Keratinocyte (primary cell): ENCODE data around the gene STARD10. TPM values are rescaled to one million over a fixed set of nuclear protein-coding genes. Genes with fewer than 3 reads are reported as not detected.

Experiments
- DNase-seq: peaks from one replicate; pipeline ENCODE4 v3.0.0-alpha.2; 2011; ENCODE audit warnings: low read depth, missing footprints, low spot score
- FAIRE-seq: peaks from 2 replicates; lab custom pipeline; 2011; peaks lifted over from hg19 to GRCh38; lab: Jason Lieb, UNC
- H2AFZ ChIP-seq: 2 replicates; pipeline ENCODE4 v1.6.0; 2012; ENCODE audit warnings: low read length, control low read depth, inconsistent platforms; ENCODE audit not compliant: control insufficient read depth
- H3K27ac ChIP-seq: 2 replicates; pipeline ENCODE4 v1.5.1; 2011; ENCODE audit warnings: low read length; ENCODE audit not compliant: control insufficient read depth, insufficient read depth
- H3K27me3 ChIP-seq: 3 replicates; pipeline ENCODE4 v1.6.0; 2011; ENCODE audit warnings: low read length; ENCODE audit not compliant: control insufficient read depth, insufficient read depth; ENCODE audit errors: extremely low read depth
- H3K36me3 ChIP-seq, 2 experiments: 2 replicates in 1 of 2; 3 replicates in 1 of 2; pipeline ENCODE4 v1.5.1; 2011; ENCODE audit warnings: low read length in 2 of 2, mild to moderate bottlenecking in 1 of 2; ENCODE audit not compliant: control insufficient read depth in 2 of 2, insufficient read depth in 2 of 2; ENCODE audit errors: extremely low read depth in 1 of 2
- H3K4me1 ChIP-seq: 3 replicates; pipeline ENCODE4 v1.5.1; 2011; ENCODE audit warnings: low read length; ENCODE audit not compliant: control insufficient read depth, insufficient read depth; ENCODE audit errors: extremely low read depth
- H3K4me2 ChIP-seq: 3 replicates; pipeline ENCODE4 v1.6.0; 2011; ENCODE audit warnings: low read depth, low read length; ENCODE audit not compliant: control insufficient read depth, insufficient read depth; ENCODE audit errors: extremely low read depth
- H3K4me3 ChIP-seq, 3 experiments: fragments of 200-600 bp in 1 of 3; sonication (generic) in 1 of 3; 2 replicates in 2 of 3; 3 replicates in 1 of 3; pipeline ENCODE4 v1.5.1; 2011 to 2016; ENCODE audit warnings: low read length in 3 of 3, mild to moderate bottlenecking in 3 of 3, control low read depth in 2 of 3, inconsistent platforms in 1 of 3, low read depth in 1 of 3, mixed read lengths in 1 of 3, mixed run types in 1 of 3, moderate library complexity in 1 of 3; ENCODE audit not compliant: control insufficient read depth in 2 of 3, insufficient read depth in 2 of 3; ENCODE audit errors: extremely low read depth in 1 of 3
- H3K79me2 ChIP-seq: 2 replicates; pipeline ENCODE4 v1.6.0; 2012; ENCODE audit warnings: low read length; ENCODE audit not compliant: control insufficient read depth, insufficient read depth
- H3K9ac ChIP-seq: 3 replicates; pipeline ENCODE4 v1.6.0; 2011; ENCODE audit warnings: low read length; ENCODE audit not compliant: control insufficient read depth, insufficient read depth; ENCODE audit errors: extremely low read depth
- H3K9me1 ChIP-seq: 3 replicates; pipeline ENCODE4 v1.6.0; 2011; ENCODE audit warnings: low read length; ENCODE audit not compliant: control insufficient read depth, insufficient read depth; ENCODE audit errors: extremely low read depth
- H3K9me3 ChIP-seq: 2 replicates; pipeline ENCODE4 v1.5.1; 2012; ENCODE audit warnings: low read depth, low read length; ENCODE audit not compliant: control insufficient read depth
- H4K20me1 ChIP-seq: 3 replicates; pipeline ENCODE4 v1.6.0; 2011; ENCODE audit warnings: low read length; ENCODE audit not compliant: control insufficient read depth, insufficient read depth; ENCODE audit errors: extremely low read depth
- CTCF ChIP-seq, 3 experiments: IDR thresholded peaks in 1 of 3; conservative IDR thresholded peaks in 1 of 3; optimal IDR thresholded peaks in 1 of 3; 2 replicates in 2 of 3; 3 replicates in 1 of 3; pipeline versions ENCODE3 to v1.5.1; 2011; ENCODE audit warnings: low read length in 3 of 3, mild to moderate bottlenecking in 3 of 3, moderate library complexity in 2 of 3, control low read depth in 1 of 3, inconsistent platforms in 1 of 3; ENCODE audit not compliant: insufficient read depth in 2 of 3; ENCODE audit errors: extremely low read depth in 1 of 3
- EZH2 ChIP-seq: IDR thresholded peaks from one replicate; pipeline ENCODE4 v1.6.1; 2012; ENCODE audit warnings: inconsistent platforms, mild to moderate bottlenecking, low read length, moderate library complexity
- dilution Hi-C: fragments of 300-500 bp; cut with MboI; formaldehyde crosslinking; loops from one replicate; pipeline ENCODE4 v1.7.0; 2020; ENCODE audit warnings: low sequenced_read_pairs; ENCODE audit not compliant: extremely low pct_ligation_motif_present
- polyA plus RNA-seq, 5 experiments: library from polyadenylated mRNA; depleted of rRNA in 3 of 5; stranded (reverse) in 3 of 5; stranded (forward) in 1 of 5; unstranded in 1 of 5; fragments of >200 nt; gene quantifications; 1 replicate in 1 of 5; 2 replicates in 3 of 5; 3 replicates in 1 of 5; pipeline versions ENCODE4 v1.2.1 to v1.2.3, GENCODE V29; 2011 to 2012; ENCODE audit warnings: missing spikeins in 2 of 5, low read depth in 1 of 5, low replicate concordance in 1 of 5

The STARD10 gene
- polyA plus RNA-seq, 1 donor (not counting 4 experiments of a cell fraction or from before 2014, with no cell fraction given) = 67.0 TPM

- Histone ChIP-seq H3K9me1 (no peaks in the 10 kb centered on the region), H3K4me2 (no peak overlapping the region), H3K27ac (no peak overlapping the region), H3K9me3 (no peaks in the 10 kb centered on the region), H4K20me1 (peaks cover 3% of the 10 kb centered on the region), H3K4me1 (peaks cover 26% of the 10 kb centered on the region), H3K27me3 (no peaks in the 10 kb centered on the region), H3K79me2 (peaks cover 40% of the 10 kb centered on the region), H3K9ac (no peak overlapping the region), H2AFZ (no peak overlapping the region), H3K36me3 (peaks cover 1 to 4% of the 10 kb centered on the region in 2 experiments), H3K4me3 (no peak overlapping the region)
- no peak for TF ChIP-seq EZH2
- no peak for TF ChIP-seq CTCF (optimal IDR thresholded peaks at IDR 0.05 in 1 of 3, IDR thresholded peaks at IDR 0.05 in 1 of 3, conservative IDR thresholded peaks at IDR 0.05 in 1 of 3; ENCODE audit: extremely low read depth in 1 of 3, insufficient read depth in 2 of 3, low read length in 3 of 3)
- DNase-seq (no peak), FAIRE-seq (no peak)
- dilution Hi-C loops = no loop called here
These were observed 47.0 kb downstream of the STARD10 start for GRCh38 chr11:72746821-72747220.

DNA sequence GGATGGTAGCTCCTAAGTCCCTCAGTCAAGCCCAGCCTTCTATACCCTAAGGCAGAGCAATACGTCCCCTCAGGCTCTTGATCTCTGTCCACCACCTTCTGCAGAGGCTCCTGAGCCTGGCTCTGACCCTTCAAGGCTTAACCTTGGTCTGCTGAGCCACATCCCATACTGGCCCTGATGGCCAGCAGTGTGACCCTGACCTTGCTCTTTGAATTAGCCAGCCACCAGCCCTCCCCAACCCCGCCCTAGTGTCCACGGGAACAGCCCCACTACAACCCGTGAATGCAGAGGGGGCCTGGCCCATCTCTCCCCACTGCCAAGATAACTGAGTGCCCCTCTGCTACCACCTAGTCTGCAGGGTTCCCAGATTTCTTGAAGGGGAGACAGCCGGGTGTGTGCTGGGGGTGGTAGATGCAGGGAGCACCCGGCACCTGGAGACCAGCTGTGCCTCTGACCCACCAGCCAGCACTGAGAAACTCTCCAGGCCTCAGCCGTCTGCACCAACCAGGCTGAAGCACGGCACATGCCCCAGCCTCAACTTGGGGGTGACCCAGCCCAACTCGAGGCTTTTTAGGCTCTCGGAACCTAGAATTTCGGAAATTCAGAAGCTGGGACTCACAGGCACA is 47.8 kb downstream of the STARD10 start:
- H3K9me1 ChIP-seq = no peaks in the 10 kb centered on the region
- dilution Hi-C loops = no loop called here
- H3K36me3 ChIP-seq = peaks cover 1 to 4% of the 10 kb centered on the region in 2 experiments

More for the DNA sequence above, 47.8 kb downstream of the STARD10 start:
- H3K79me2 ChIP-seq = peaks cover 35% of the 10 kb centered on the region
- no peak overlapping the region for H3K9ac ChIP-seq
- H3K27ac ChIP-seq = no peak overlapping the region
- no peak overlapping the region for H2AFZ ChIP-seq
- H3K9me3 ChIP-seq = no peaks in the 10 kb centered on the region
- no peak for TF ChIP-seq CTCF (optimal IDR thresholded peaks at IDR 0.05 in 1 of 3, IDR thresholded peaks at IDR 0.05 in 1 of 3, conservative IDR thresholded peaks at IDR 0.05 in 1 of 3; ENCODE audit: extremely low read depth in 1 of 3, insufficient read depth in 2 of 3, low read length in 3 of 3)
- TF ChIP-seq EZH2 = no peak
- no peak for FAIRE-seq
- H3K4me3 ChIP-seq = no peak overlapping the region
- DNase-seq = no peak
- H3K4me2 ChIP-seq = no peak overlapping the region
- peaks cover 26% of the 10 kb centered on the region for H3K4me1 ChIP-seq
- H4K20me1 ChIP-seq = peaks cover 3% of the 10 kb centered on the region
- H3K27me3 ChIP-seq = no peaks in the 10 kb centered on the region
